Smooth muscle cell (in vitro differentiated cells): ENCODE measurements around the gene TESPA1. TPM values are rescaled to one million over a fixed set of nuclear protein-coding genes. Genes with fewer than 3 reads are reported as not detected.

Experiments
- DNase-seq: peaks from one replicate; lab custom pipeline; 2025; ENCODE audit not compliant: unreplicated experiment; lab: John Stamatoyannopoulos, UW
- H2AFZ ChIP-seq: fragments of 200-600 bp; sonication (generic); 2 replicates; pipeline ENCODE4 v1.6.0; 2016; ENCODE audit warnings: antibody characterized with exemption, low read depth, mild to moderate bottlenecking
- H3F3A ChIP-seq: fragments of 200-600 bp; sonication (generic); 2 replicates; pipeline ENCODE4 v1.6.0; 2017; ENCODE audit warnings: antibody characterized with exemption, low read depth
- H3K27ac ChIP-seq: fragments of 200-600 bp; sonication (generic); 2 replicates; pipeline ENCODE4 v1.5.1; 2016; ENCODE audit warnings: low read depth, mild to moderate bottlenecking
- H3K27me3 ChIP-seq: fragments of 200-600 bp; sonication (generic); 2 replicates; pipeline ENCODE4 v1.6.1; 2016; ENCODE audit warnings: low read depth, mild to moderate bottlenecking
- H3K36me3 ChIP-seq: fragments of 200-600 bp; sonication (generic); 2 replicates; pipeline ENCODE4 v1.5.1; 2016; ENCODE audit warnings: low read depth
- H3K4me1 ChIP-seq: fragments of 200-600 bp; sonication (generic); 2 replicates; pipeline ENCODE4 v1.5.1; 2016; ENCODE audit warnings: low read depth
- H3K4me2 ChIP-seq: fragments of 200-600 bp; sonication (generic); 2 replicates; pipeline ENCODE4 v1.6.0; 2016; ENCODE audit warnings: mild to moderate bottlenecking
- H3K4me3 ChIP-seq: fragments of 200-600 bp; sonication (generic); 2 replicates; pipeline ENCODE4 v1.5.1; 2016; ENCODE audit warnings: mild to moderate bottlenecking
- H3K79me2 ChIP-seq: fragments of 200-600 bp; sonication (generic); 2 replicates; pipeline ENCODE4 v1.6.0; 2016; ENCODE audit warnings: low read depth, mild to moderate bottlenecking
- H3K9ac ChIP-seq: fragments of 200-600 bp; sonication (generic); 2 replicates; pipeline ENCODE4 v1.6.0; 2016; ENCODE audit warnings: low read depth
- H3K9me3 ChIP-seq: fragments of 200-600 bp; sonication (generic); replicated peaks from 2 replicates; pipeline ENCODE4 v1.5.1; 2016; ENCODE audit warnings: low read depth
- H4K20me1 ChIP-seq: fragments of 200-600 bp; sonication (generic); 2 replicates; pipeline ENCODE4 v1.6.0; 2016; ENCODE audit warnings: low read depth
- CTCF ChIP-seq: fragments of 200-600 bp; sonication (generic); IDR thresholded peaks from 2 replicates; pipeline ENCODE4 v1.5.1; 2017; ENCODE audit warnings: borderline replicate concordance, mild to moderate bottlenecking, antibody characterized with exemption; ENCODE audit not compliant: insufficient read depth, poor library complexity, severe bottlenecking
- WGBS: methylation state at CpG from one replicate; pipeline ENCODE4 v1.1.7; 2016; ENCODE audit warnings: low lambda C conversion rate; 5-methylcytosine and 5-hydroxymethylcytosine counted together
- polyA plus RNA-seq: library from polyadenylated mRNA; unstranded; fragments of >200 nt; fragmentation: Nextera tagmentation; extraction: Ambion mirVana; gene quantifications from 2 replicates; pipeline ENCODE4 v1.2.1, GENCODE V29; 2016
- total RNA-seq: library from RNA; depleted of rRNA; stranded (reverse); fragments of >200 nt; gene quantifications from 2 replicates; pipeline ENCODE4 v1.2.3, GENCODE V29; 2014

TESPA1 gene
- total and polyA plus RNA-seq, 2 experiments from 2014 or later: not detected

DNA sequence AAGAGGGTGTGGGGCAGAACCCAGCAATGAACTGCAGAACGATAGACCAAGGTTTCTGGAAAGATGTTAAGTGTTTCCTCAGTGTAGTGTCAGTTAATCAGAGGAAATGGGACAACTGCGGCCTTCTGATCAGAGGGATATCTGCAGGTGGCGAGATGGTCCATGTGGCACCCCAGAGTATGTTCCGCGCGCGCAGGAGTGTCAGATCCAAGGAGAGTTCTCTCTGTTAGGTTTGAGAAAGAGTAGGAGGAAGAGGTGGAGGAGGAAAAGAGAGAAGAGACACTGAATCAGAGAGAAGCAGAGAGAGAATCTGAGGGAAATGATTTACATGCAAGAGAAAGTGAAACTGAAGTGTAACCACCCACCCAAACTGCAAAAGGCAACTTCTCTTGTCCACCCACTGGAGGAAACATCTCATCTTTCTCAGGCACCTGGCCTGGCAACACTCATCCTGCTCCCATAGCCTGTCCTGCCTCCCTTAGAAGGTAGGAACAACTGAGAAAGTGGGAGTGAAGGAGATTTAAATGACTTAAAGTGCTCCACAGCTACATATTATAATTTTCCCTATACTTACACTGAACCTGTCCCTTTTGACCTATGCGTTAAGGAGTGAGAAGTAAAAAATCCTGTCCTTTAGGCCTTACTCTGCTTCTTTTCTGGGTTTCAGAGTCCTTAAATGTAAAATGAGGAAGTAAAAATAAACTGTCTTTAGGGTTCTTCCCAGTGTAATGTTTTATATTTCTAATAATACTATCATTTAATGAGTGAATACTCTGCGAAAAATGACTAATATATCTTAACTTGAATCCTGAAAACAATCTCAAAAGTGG lies 6.8 kb upstream of the TESPA1 start:
- H3K27me3 ChIP-seq: peaks cover 4% of the 10 kb centered on the region
- no peaks in the 10 kb centered on the region for H3K9me3 ChIP-seq
- no peaks in the 10 kb centered on the region for H4K20me1 ChIP-seq
- H3K4me1 ChIP-seq: no peaks in the 10 kb centered on the region
- H3F3A ChIP-seq: no peaks in the 10 kb centered on the region
- H3K4me3 ChIP-seq: no peak overlapping the region
- 95% methylated on average over 9 of the region's 9 CpGs for WGBS
- no peak overlapping the region for H3K9ac ChIP-seq
- H3K27ac ChIP-seq: no peak overlapping the region
- H3K36me3 ChIP-seq: no peaks in the 10 kb centered on the region
- H2AFZ ChIP-seq: no peak overlapping the region
- no peak overlapping the region for H3K4me2 ChIP-seq
- no peak for DNase-seq
- no peak for TF ChIP-seq CTCF
- no peaks in the 10 kb centered on the region for H3K79me2 ChIP-seq

GRCh38 chr12:54989829-54990228 lies 5.3 kb upstream of the TESPA1 start:
- no peaks in the 10 kb centered on the region for H3F3A ChIP-seq
- 95% methylated on average over 1 of the region's 1 CpG for WGBS

GRCh38 chr12:54988402-54989054 lies 4.0 kb upstream of the TESPA1 start:
- Histone ChIP-seq H3K4me3 (no peak overlapping the region), H3K27me3 (no peaks in the 10 kb centered on the region), H3K79me2 (no peaks in the 10 kb centered on the region), H3K4me2 (no peak overlapping the region), H3K36me3 (no peaks in the 10 kb centered on the region), H3K4me1 (no peaks in the 10 kb centered on the region), H3K9me3 (no peaks in the 10 kb centered on the region), H2AFZ (no peak overlapping the region), H4K20me1 (no peaks in the 10 kb centered on the region), H3K9ac (no peak overlapping the region), H3K27ac (no peak overlapping the region), H3F3A (no peaks in the 10 kb centered on the region)
- WGBS: 65% methylated on average over 1 of the region's 1 CpG
- TF ChIP-seq CTCF: no peak
- no peak for DNase-seq

More at GRCh38 chr12:54989829-54990228, 5.3 kb upstream of the TESPA1 start:
- H3K9ac ChIP-seq: no peak overlapping the region
- H2AFZ ChIP-seq: no peak overlapping the region
- H3K4me3 ChIP-seq: no peak overlapping the region
- H4K20me1 ChIP-seq: no peaks in the 10 kb centered on the region
- no peaks in the 10 kb centered on the region for H3K27me3 ChIP-seq
- no peak for TF ChIP-seq CTCF
- H3K4me2 ChIP-seq: no peak overlapping the region
- H3K4me1 ChIP-seq: no peaks in the 10 kb centered on the region
- DNase-seq: no peak
- no peaks in the 10 kb centered on the region for H3K9me3 ChIP-seq
- no peaks in the 10 kb centered on the region for H3K36me3 ChIP-seq
- no peak overlapping the region for H3K27ac ChIP-seq
- no peaks in the 10 kb centered on the region for H3K79me2 ChIP-seq
